ENCODE measurements around the gene HCN2. TPM values are rescaled to one million over a fixed set of nuclear protein-coding genes. Genes with fewer than 3 reads are reported as not detected.

The HCN2 gene
- total RNA-seq, 1 donor from 2014 or later, result 0.52 TPM

DNA sequence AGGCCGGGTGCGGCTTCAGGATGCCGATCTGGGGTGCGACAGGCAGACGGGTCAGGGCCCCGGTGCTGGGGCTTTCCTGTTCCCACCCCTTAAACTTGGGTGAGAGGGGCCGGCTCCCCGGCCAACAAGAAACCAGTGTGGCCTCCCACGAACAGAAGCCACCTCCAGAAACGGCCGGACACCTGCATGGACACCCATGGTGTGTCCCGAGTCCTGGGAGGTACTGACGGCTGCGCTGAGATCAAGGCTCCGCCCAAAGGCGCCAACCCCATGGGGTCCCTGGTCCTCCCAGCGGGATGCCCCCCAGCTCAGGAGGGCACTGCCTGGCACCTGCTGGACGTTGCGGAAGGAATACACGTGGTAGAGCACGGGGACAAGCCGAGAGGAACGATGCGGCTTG is 32.1 kb downstream of the HCN2 start:
- Histone ChIP-seq H3K36me3 (peaks cover 61% of the 10 kb centered on the region), H3K4me3 (no peak overlapping the region), H3K27me3 (no peaks in the 10 kb centered on the region), H3K27ac (no peak overlapping the region), H3K9me3 (no peaks in the 10 kb centered on the region), H3K4me1 (no peaks in the 10 kb centered on the region)
- intact Hi-C loops (cut with DNase I), result no loop called here
- DNase-seq (no peak), ATAC-seq (no peak)
- TF ChIP-seq, protein P1, sequence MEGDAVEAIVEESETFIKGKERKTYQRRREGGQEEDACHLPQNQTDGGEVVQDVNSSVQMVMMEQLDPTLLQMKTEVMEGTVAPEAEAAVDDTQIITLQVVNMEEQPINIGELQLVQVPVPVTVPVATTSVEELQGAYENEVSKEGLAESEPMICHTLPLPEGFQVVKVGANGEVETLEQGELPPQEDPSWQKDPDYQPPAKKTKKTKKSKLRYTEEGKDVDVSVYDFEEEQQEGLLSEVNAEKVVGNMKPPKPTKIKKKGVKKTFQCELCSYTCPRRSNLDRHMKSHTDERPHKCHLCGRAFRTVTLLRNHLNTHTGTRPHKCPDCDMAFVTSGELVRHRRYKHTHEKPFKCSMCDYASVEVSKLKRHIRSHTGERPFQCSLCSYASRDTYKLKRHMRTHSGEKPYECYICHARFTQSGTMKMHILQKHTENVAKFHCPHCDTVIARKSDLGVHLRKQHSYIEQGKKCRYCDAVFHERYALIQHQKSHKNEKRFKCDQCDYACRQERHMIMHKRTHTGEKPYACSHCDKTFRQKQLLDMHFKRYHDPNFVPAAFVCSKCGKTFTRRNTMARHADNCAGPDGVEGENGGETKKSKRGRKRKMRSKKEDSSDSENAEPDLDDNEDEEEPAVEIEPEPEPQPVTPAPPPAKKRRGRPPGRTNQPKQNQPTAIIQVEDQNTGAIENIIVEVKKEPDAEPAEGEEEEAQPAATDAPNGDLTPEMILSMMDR (IDR thresholded peaks at IDR 0.05), result no peak

DNA sequence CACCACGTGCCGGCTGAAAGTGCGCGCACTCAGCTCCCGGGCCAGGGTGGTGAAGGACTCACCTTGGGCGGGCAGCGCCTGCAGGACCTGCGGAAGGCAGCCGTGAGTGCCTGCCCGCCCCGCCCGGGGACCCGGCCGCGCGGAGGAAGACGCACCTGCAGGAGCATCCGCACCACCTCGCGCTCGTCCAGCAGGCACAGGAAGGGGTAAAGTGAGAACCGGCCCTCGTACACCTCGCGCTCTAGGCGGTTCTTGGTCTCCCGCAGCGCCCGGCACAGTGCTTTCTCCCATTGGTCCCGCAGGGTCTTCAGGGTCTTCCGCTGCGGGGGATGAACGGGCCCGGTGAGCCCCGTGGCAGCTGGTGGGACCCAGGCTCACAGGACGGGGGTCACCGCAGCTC is 33.0 kb downstream of the HCN2 start:
- no peak overlapping the region for H3K27ac ChIP-seq
- H3K4me1 ChIP-seq, result no peaks in the 10 kb centered on the region
- H3K36me3 ChIP-seq, result peaks cover 61% of the 10 kb centered on the region
- no peaks in the 10 kb centered on the region for H3K27me3 ChIP-seq
- no peak overlapping the region for H3K4me3 ChIP-seq
- no peaks in the 10 kb centered on the region for H3K9me3 ChIP-seq
- intact Hi-C loops (cut with DNase I), result no loop called here
- no peak for DNase-seq
- TF ChIP-seq, protein P1 (IDR thresholded peaks at IDR 0.05), result no peak
- ATAC-seq, result no peak

DNA sequence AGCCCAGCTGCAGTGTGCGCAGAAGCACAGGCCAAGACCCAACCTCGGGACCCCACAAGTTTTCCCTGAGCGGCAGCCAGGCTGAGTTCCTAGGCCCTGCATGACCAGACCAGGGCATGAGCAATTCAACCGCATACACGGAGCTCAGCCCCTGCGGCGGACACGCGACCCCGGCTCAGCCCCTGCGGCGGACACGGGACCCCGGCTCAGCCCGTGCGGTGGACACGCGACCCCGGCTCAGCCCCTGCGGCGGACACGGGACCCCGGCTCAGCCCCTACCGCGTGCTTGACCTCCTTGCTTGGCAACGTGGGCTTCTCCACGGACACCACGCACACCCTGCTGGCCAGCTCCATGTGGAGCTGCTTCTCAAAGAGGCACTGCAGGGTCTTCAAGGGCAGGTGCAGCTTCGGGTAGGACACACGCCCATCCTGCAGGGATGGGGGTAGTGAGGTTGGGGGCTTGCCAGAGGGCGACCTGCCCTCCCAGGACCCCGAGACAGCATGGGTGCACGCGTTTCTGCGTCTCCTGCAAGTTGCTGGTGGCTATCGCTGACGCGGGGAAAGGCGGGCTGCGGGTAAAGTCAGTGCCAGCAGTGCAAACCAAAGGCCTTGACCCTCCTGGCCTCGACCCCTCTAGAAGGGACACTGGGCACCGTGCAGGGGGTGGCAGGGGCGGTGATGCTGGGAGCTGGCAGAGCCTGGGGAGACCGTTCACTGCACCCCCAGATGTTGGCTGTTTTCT is 33.7 kb downstream of the HCN2 start:
- TF ChIP-seq, protein P1 (IDR thresholded peaks at IDR 0.05), result no peak
- ATAC-seq, result no peak
- Histone ChIP-seq H3K36me3 (peaks cover 60% of the 10 kb centered on the region), H3K4me1 (no peaks in the 10 kb centered on the region), H3K27ac (no peak overlapping the region), H3K4me3 (no peak overlapping the region), H3K27me3 (no peaks in the 10 kb centered on the region), H3K9me3 (no peaks in the 10 kb centered on the region)
- DNase-seq, result no peak
- intact Hi-C loops (cut with DNase I), result no loop called here

DNA sequence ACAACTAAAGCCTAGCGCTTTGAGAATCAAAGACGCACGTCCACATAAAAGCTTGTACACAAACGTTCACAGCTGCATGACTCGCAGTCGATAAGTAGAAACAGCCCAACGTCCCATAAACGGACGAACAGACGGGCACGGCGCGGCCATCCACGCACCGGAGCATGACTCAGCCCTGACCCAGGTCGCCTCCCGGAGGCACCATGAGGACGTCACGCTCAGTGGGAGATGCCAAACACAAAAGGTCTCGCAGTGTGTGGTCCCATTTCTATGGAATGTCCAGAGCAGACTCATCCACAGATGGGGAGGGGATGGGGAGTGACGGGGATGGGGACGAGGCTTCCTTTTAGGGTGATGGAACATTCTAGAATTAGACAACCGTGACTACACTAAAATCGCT is 34.3 kb downstream of the HCN2 start:
- intact Hi-C loops (cut with DNase I), result no loop called here
- H3K4me3 ChIP-seq, result no peak overlapping the region
- H3K4me1 ChIP-seq, result no peaks in the 10 kb centered on the region
- H3K36me3 ChIP-seq, result peaks cover 60% of the 10 kb centered on the region
- no peak overlapping the region for H3K27ac ChIP-seq
- DNase-seq, result no peak
- no peaks in the 10 kb centered on the region for H3K27me3 ChIP-seq
- H3K9me3 ChIP-seq, result no peaks in the 10 kb centered on the region
- ATAC-seq, result no peak
- TF ChIP-seq, protein P1 (IDR thresholded peaks at IDR 0.05), result no peak

DNA sequence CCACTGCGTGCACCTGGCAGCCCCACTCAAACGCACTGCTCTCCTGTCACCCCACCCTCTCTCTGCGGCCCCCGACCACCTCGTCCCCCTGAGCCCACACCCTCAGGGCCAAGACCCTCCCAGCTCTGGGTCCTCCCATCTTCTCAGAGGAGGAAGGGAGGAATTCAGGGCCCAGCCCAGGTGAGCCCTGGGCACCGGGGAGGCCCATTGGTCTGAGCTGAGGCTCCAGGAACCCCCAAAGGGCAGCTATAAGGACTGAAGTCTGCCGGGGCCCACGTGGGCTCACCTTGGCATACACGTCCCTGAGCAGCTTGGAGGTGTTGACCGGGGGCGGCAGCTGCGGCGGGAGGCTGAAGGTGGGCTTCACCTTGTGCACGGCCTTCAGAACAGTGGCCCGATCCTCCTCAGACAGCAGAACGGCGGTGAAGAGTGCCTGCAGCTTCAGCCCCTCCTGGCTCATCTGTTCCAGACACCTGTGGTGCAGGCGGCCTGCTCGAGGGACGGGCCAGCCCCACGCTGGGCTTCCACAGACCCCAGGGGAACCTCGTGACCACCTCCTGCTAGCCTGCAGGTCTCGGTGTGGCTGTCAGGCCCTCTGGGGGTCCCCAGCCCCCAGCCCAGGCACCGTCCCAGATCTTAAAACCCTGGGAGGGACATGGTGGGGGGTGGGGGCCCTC is 34.9 kb downstream of the HCN2 start:
- intact Hi-C loops (cut with DNase I), result no loop called here
- H3K27me3 ChIP-seq, result no peaks in the 10 kb centered on the region
- TF ChIP-seq, protein P1 (IDR thresholded peaks at IDR 0.05), result no peak
- H3K36me3 ChIP-seq, result peaks cover 60% of the 10 kb centered on the region
- H3K4me3 ChIP-seq, result no peak overlapping the region
- ATAC-seq (no peak), DNase-seq (no peak)
- no peaks in the 10 kb centered on the region for H3K4me1 ChIP-seq
- H3K27ac ChIP-seq, result no peak overlapping the region
- H3K9me3 ChIP-seq, result no peaks in the 10 kb centered on the region

Measured in upper lobe of right lung (tissue), 1 donor.